RWPE1 (cell line): ENCODE measurements around the gene PRSS8.
"Not testable (repeated sequence)": the region's sequence is repeated elsewhere in the genome, so short reads cannot be mapped to it uniquely, and the experiment has no call there.

Source experiments
- CTCF ChIA-PET: fragments of 350-600 bp; sonication (Branson Sonifier 250); formaldehyde crosslinking; extraction: SDS; loops from one replicate; lab custom pipeline; 2021; lab: Yijun Ruan, JAX
- POLR2A ChIA-PET: fragments of 400-600 bp; formaldehyde crosslinking; extraction: SDS; loops from one replicate; lab custom pipeline; 2020; ENCODE audit warnings: antibody characterized with exemption; ENCODE audit not compliant: low non-redundant PET; lab: Yijun Ruan, JAX
- DNase-seq: peaks from one replicate; pipeline ENCODE4 v3.0.0; 2012; ENCODE audit warnings: low spot score
- H3K27ac ChIP-seq: fragments of 450-650 bp; 2 replicates; pipeline ENCODE4 v1.5.1; 2017
- CTCF ChIP-seq: fragments of 450-650 bp; conservative IDR thresholded peaks from 2 replicates; pipeline ENCODE4 v1.5.1; 2017; ENCODE audit warnings: low read depth, mild to moderate bottlenecking

PRSS8 gene

GRCh38 chr16:31157136-31157535, 21.6 kb upstream of the PRSS8 start:
- CTCF ChIA-PET = interaction anchor here (2.0 kb wide), 1 partner anchor 15 kb away, joined by 10 read pairs; no protein-coding TSS in a partner anchor
- no peak for DNase-seq
- POLR2A ChIA-PET = no interaction called here
- TF ChIP-seq CTCF = no peak
- H3K27ac ChIP-seq = no peak overlapping the region

DNA sequence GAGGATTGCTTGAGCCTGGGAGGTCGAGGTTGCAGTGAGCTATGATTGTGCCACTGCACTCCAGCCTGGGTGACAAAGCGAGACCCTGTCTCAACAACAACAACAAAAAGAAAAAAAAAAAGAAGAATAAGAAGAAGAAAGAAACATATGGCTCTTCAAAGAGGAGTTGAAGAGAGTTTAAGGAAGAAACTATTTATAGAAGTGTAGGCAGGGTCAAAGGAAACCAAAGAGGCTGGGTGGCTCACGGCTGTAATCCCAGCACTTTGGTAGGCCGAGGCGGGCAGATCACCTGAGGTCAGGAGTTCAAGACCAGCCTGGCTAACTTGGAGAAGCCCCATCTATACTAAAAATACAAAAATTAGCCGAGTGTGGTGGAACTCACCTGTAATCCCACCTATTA, 15.4 kb upstream of the PRSS8 start:
- CTCF ChIA-PET = interaction anchor here (0.6 kb wide), 2 partner anchors 32 to 357 kb away, joined by 3 read pairs; partner anchors contain the start of gene RUSF1
- POLR2A ChIA-PET, H3K27ac ChIP-seq, DNase-seq: not testable (repeated sequence)

DNA sequence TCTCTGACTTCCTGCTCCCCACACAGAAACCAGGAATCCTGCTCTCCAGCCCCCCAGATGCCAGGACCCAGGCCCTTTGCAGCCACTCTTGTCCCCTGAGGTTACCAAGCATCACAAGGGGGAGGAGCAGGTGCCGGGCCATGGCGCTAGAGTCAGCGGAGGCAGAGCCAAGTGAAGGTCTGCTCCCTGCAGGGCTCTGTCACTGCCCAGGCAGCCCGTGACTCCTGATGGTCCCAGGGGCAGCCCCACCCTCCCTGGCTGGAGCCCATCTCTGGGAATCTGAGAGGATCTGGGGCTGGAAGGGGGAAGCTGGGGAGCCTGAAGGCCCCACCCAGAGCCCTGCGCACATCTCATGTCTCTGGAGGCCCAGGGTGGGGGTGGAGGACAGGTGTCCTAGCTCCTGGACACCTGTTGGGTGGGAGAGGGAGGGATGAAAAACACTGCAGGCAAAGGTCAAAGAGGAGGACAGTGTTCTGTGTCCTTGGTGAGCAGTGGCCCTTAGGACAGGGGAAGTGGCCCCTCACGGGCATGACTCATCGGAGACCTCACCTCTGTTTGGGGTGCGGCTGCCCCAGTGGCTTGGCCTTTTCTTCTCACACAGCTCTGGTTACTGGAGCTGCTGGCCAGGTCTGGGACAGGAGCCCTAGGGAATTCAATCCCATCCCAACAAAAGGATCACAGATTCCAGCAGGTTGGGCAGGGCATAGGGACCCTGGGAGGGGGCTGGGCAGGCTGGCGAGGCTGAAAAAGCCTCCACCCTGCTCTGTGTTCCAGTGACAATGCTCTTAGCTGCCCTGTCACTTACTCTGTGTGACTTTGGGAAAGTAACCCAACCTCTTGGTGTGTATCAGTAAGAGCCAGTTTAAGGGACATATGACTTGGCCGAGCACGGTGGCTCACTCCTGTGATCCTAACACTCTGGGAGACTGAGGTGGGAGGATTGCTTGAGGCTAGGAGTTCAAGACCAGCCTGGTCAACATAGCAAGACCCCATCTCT, 14.7 kb upstream of the PRSS8 start, which contains the start of gene PRSS36:
Gene PRSS36, minus strand, starts transcription at position 173 of the 997 bp plus-strand sequence. Its CDS starts 31 bp downstream, at position 142.
- DNase-seq = no peak
- H3K27ac ChIP-seq = no peak within 1 kb of the TSS
- POLR2A ChIA-PET = no interaction called here
- no peak for TF ChIP-seq CTCF
- CTCF ChIA-PET = interaction anchor here (0.6 kb wide), 1 partner anchor 358 kb away, joined by 3 read pairs; the partner anchor contains the start of gene RUSF1

DNA sequence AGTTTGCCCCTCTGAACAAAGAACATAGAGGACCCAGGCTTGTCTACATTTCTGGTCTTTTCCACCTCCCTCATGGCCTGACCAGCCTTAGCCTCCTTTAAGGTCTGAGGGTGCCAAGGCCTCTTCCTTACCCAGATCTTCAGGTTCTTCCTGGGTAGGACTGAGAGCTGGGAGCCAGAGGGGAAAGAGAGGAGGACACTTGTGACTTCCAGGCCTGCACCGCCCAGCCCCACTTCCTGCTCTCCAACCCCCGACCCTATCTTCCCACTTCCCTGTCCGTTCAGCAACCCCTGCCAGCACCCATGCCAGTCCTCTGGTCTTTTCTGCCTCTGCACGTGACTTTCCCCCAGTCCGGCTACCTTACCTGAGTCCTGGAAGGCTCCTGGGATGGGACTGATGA, 13.8 kb upstream of the PRSS8 start:
- DNase-seq = no peak
- H3K27ac ChIP-seq = no peak overlapping the region
- no peak for TF ChIP-seq CTCF
- ChIA-PET POLR2A (no interaction called here), CTCF (no interaction called here)

GRCh38 chr16:31148896-31149295, 13.4 kb upstream of the PRSS8 start:
- TF ChIP-seq CTCF = no peak
- H3K27ac ChIP-seq = no peak overlapping the region
- POLR2A ChIA-PET = no interaction called here
- no peak for DNase-seq
- CTCF ChIA-PET = no interaction called here

DNA sequence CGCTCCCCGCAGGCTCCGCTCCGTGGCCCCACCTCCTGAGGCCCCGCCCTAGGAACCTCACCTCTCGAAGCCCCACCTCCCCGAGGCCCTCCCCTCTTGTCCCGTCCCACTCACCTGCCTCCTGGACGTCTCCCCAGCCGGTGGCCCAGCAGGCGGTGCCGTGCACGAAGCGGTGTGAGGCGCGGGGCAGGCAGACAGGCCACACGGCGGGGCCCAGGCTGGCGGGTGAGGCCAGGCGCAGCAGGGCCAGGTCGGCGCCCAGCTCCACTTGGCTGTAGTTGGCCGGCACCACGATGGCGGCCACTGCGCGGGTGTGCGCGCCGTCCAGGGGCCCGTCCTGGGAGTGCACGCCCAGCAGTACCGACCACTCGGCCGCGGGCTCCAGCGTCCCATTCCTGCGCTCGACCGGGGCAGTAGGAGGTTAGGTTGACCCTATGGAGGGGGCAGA, 12.8 kb upstream of the PRSS8 start:
- ChIA-PET POLR2A (no interaction called here), CTCF (no interaction called here)
- DNase-seq = no peak
- H3K27ac ChIP-seq = no peak overlapping the region
- no peak for TF ChIP-seq CTCF

GRCh38 chr16:31147574-31147973, 12.0 kb upstream of the PRSS8 start:
- ChIA-PET POLR2A (no interaction called here), CTCF (no interaction called here)
- no peak for TF ChIP-seq CTCF

More at GRCh38 chr16:31147574-31147973, 12.0 kb upstream of the PRSS8 start:
- no peak for DNase-seq
- H3K27ac ChIP-seq = no peak overlapping the region
